HG02571 (cell line): Measurements from ENCODE around the gene DHX38.
"Not testable (repeated sequence)": the region's sequence is repeated elsewhere in the genome, so short reads cannot be mapped to it uniquely, and the experiment has no call there.

ENCODE experiments used
- ATAC-seq: cut with Tn5 transposase; IDR thresholded peaks from one replicate; pipeline ENCODE4 v1.9.1; 2021; ENCODE audit warnings: mild to moderate bottlenecking, moderate library complexity; ENCODE audit not compliant: unreplicated experiment

The DHX38 gene

DNA sequence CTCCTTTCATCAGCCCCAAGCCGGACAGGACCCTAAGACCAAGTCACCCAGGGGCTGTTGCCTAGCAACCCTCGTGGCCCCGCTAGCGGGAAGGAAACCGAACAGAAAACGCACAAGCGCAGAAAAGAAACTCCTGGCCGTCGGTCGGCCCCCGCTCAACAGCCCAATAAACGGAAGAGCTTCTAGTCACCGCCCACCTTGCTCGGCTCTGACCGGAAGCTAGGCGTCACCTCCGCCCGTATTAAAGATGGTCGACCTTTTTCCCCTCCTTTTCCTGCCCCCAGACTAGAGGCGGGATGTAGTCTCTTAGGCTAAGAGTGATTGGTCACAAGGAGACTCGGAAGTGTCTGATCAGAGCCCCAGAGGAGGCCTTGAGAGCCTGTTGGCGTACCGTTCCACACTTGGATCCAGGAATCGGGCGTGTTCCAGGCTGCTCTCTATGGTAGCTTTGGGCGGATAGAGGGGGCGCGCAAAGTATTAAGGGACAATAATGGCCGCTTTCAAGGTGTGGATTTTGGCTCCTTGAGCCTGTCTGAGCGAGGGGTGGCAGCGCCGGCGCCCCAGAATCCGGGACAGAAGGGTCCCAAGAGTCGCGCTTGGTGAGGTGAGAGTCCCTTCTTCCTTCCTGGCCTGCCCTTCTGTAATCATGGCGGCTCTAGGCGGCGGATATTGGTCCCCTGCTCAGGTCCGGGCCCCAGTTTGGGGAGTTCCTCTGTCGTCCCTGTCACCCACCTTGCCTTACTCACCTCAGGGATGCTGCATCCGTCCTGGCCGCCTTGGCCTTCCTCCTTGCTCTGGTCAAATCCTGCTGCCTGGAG lies at the start of gene DHX38, which contains the start of gene TXNL4B:
Gene DHX38 (plus strand): TSS at position 400 of the 818 bp plus-strand sequence. CDS start 2,311 bp downstream, outside the sequence.
Gene TXNL4B (minus strand): TSS at position 173 of the 818 bp plus-strand sequence. CDS start 2,871 bp downstream, outside the sequence.
- ATAC-seq = peak; percentile 97

DNA sequence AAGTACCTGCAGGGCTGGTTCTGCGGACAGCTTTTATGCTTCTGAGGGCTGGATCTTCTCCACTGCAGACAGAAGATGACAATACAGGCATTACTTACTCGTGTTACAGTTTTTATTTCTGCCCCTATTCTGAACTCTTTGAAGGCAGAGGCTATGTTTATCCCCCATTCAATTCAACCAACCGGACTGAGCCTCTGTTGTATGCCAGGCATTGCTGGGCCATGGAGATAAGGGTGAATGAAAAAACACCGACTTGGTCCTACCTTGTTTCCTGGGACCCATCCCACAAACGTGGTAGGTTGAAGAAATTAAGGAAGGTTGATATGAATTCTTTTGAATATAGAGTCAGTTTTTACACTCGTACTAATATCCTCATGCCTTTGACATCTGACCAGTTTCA lies 49.4 kb upstream of the DHX38 start:
- no peak for ATAC-seq

DNA sequence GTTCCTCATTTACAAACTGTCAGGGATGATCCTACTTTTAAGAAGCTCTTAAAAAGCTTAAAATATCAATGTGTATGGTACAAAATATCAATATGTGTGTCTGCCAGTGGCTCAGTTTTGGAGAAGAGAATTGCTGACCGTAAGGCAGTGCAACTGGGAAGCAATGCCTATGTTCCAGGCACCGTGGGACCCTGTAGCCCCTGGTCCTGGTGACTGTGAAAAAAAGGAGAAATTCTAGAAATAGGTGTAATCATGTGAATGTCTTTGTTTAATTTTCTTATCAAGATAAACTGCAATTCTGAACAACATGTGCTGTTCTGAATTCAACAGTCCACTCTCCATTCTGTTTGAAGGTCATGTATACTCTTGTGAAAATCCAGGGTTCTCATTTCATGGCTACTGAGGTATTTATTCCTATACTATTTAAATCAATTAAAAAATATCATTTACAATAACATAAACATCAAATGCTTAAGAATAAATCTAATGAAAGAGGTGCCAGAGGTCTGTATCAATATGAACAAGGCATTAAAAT lies 48.8 kb upstream of the DHX38 start:
- ATAC-seq = no peak

DNA sequence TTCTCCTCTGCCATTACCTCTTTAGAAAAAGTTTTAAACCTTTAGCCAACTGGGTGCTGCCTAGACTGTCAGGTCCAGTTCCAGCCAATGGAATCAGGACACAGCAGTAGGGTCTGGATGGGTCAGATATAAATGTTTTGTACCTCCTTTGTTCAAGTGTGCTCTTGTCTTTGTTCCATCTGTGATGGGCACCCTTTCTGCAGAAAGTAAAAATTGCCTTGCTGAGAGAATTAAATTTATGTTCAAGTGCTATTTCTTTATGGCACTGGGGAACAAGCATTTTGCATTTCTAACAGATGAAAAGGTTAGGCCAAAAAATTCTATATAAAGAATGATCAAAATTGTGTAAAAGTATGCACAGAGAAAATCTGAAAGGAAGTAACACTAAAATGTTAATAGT lies 44.5 kb upstream of the DHX38 start:
- ATAC-seq = no peak

DNA sequence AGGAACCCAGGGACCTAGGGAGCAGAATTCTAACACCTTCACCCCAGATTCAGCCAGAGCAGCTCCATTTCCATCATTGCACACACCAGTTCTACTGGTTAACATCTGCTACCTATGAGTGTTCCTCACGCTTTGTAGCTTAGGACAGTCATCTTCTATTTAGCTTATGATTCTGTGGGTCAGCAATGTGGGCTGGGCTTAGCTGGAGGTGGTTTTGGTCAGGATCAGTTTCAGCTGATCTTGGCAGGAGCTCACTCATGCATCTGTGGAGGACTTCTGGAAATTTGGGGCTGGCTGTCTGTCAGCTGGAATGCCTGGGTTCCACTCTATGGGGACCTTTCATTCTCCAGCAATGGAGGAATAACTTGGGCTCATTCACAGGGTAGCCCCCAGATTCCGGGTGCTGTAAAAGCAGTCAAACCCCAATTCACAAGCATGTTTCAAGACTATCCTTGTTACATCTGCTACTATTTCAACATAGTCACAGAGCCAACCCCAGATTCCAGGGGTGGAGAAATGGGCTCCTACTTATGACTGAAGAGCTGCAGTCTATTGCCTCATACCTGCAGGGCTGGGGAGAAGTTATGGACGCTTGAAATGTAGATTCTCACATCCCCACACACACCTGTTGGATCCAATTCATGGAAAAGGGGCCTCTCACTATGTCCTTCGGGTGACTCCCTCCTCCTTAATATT lies 42.7 kb upstream of the DHX38 start:
- ATAC-seq = no peak

DNA sequence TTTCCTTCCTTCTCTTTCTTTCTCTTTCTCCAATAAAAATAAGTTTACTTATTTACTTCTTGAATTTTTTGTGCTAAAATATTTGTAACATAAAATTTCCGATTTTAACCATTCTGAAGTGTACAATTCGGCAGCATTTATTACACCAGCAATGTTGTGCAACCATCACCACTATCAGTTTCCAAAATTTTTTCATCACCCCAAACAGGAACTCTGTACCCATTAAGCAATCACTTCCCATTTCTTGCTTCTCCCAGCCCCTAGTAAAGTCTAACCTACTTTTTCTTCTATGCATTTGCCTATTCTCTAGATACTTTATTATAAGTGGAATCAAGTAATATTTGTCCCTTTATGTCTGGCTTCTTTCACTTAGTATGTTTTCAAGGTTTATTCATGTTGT lies 41.8 kb upstream of the DHX38 start:
- ATAC-seq = no peak

DNA sequence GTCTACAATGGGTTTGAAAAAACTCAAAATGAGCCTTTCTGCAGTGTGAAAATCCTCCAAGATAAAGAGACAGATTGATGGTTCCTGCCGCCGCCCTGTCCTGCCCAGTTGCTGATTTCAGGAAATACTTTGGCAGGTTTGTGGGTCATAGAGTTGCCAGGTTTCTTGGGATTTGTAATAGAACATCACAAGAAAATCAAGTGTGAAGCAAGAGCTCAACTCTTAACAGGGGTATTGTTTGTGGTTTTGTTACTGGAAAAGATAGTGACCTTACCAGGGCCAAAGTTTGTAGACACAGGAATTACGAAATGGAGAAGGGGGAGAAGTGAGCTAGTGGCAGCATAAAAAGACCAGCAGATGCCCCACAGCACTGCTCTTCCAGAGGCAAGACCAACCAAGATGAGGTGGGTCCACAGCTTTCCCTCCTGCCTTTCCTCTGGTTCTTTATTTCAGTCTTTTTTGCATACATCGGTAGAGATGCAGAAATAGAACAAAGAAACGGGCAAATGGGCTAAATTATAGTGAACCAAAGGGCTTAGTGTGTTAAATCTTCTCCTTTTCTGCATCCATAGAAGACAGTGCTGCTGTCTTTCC lies 39.3 kb upstream of the DHX38 start, which contains the start of gene HP:
Gene HP (plus strand): TSS at position 252 of the 594 bp plus-strand sequence. CDS start 148 bp downstream, at position 400.
- not testable (repeated sequence) for ATAC-seq

DNA sequence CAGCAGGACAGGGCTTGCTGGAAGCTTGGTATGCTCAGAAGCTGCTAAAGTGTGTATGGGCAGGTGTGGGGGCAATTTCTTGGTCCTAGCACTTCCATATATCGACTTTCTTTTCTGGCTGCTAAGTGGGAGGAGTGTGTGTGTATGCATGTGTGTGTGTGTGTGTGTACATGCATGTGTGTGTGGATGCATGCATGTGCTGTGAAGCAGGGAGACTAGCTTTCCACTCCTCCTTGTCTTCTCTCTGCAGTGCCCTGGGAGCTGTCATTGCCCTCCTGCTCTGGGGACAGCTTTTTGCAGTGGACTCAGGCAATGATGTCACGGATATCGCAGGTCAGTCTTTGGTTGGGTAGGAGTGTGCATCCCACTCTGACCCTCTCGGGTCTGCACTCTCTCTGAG lies 37.7 kb upstream of the DHX38 start:
- ATAC-seq = no peak

DNA sequence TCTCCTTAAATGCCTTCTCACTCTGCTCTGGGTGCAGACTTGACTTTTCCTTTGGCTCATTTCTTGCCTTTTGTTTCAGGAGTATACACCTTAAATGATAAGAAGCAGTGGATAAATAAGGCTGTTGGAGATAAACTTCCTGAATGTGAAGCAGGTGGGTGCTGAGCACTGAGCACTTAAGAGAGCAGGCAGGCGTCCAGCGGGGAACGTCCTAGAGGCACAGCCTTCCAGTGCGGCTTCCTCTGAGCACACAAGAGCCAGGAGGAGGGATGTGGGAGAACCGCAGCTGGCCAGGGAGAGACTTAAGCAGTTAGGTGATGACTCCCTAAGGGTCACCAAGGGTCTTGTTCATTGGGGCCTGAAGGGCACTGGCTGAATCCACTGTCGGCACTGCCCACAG lies 36.3 kb upstream of the DHX38 start:
- ATAC-seq = not testable (repeated sequence)

DNA sequence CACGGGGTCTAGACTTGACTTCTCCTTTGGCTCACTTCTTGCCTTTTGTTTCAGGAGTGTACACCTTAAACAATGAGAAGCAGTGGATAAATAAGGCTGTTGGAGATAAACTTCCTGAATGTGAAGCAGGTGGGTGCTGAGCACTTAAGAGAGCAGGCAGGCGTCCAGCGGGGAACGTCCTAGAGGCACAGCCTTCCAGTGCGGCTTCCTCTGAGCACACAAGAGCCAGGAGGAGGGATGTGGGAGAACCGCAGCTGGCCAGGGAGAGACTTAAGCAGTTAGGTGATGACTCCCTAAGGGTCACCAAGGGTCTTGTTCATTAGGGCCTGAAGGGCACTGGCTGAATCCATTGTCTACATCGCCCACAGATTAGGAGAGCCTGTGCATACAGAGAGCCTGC lies 34.6 kb upstream of the DHX38 start:
- not testable (repeated sequence) for ATAC-seq

DNA sequence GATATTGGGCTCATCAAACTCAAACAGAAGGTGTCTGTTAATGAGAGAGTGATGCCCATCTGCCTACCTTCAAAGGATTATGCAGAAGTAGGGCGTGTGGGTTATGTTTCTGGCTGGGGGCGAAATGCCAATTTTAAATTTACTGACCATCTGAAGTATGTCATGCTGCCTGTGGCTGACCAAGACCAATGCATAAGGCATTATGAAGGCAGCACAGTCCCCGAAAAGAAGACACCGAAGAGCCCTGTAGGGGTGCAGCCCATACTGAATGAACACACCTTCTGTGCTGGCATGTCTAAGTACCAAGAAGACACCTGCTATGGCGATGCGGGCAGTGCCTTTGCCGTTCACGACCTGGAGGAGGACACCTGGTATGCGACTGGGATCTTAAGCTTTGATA lies 33.2 kb upstream of the DHX38 start:
- no peak for ATAC-seq

DNA sequence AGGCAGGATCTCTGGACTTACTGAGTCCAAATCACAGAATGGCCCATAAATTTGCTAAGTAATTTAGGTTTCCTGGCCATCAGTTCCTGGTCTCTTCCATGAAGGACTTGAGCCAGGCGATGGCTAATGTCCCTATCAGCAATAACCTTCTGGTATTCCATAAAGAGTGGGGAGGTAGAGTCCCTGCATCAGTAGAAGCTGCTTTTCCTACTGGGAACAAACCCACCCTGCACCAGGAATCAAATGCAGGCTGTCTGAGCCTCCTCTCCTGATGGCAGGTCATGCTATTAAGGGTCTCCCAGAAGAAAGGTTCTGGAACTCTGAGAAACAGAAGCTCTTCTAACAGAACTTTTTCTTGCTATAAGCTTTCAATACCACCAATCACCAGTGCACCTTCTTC lies 32.1 kb upstream of the DHX38 start:
- ATAC-seq = no peak

DNA sequence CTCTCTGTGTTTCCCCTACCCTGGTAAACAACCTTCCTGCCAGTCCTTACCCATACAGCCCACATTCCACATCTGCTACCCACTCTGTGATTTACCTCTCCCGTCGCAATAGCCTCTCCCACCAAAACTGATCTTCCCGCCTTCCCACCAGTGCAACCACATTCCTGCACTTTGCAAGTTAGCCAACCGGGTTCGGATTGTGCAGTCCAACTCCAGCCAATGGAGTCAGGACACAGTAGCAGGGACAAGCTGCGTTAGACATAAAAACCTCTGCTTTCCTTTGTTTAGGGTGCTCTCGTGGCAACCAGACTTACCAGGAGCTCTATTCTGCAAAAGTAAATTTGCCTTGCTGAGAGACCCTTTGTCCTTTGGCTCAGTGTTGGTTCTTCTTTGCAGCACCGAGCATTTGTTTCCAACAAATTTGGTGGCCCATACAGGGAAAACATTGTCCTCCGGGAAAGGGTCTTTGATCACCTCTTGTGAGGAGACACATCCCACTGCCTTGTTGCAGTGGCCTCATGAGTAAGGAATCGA lies 29.2 kb upstream of the DHX38 start:
- no peak for ATAC-seq

DNA sequence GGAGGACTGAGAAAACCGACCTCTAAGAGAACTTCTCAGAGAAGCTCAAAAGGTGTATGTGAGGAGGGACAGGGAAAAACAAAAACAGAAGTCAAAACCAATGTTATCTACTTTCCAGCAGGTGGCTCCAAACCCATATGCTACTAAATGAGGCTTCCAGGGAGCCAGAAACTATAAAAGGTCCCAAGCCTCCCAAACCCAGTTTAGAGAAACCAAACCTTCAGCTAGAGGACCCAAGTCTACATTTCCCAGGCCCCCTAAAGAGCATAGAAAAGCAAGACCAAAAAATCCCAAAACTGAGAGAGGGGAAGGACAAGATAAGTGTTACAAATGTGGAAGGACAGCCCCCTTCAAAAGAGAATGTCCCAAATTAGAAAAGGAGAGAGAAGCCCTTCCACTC lies 26.9 kb upstream of the DHX38 start:
- ATAC-seq = no peak

DNA sequence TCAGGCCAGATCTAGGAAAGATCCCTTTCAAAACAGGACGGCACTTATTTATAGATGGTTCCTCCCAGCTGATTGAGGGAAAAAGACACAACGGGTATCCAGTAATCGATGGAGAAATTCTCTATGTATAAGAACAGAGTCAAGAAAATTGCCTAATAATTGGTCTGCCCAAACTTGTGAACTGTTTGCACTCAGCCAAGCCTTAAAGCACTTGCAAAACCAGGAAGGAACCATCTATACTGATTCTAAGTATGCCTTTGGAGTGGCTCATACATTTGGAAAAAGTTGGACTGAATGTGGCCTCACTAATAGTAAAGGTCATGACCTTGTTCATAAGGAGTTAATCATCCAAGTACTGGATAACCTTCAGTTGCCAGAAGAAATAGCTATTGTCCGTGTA lies 24.7 kb upstream of the DHX38 start:
- no peak for ATAC-seq

DNA sequence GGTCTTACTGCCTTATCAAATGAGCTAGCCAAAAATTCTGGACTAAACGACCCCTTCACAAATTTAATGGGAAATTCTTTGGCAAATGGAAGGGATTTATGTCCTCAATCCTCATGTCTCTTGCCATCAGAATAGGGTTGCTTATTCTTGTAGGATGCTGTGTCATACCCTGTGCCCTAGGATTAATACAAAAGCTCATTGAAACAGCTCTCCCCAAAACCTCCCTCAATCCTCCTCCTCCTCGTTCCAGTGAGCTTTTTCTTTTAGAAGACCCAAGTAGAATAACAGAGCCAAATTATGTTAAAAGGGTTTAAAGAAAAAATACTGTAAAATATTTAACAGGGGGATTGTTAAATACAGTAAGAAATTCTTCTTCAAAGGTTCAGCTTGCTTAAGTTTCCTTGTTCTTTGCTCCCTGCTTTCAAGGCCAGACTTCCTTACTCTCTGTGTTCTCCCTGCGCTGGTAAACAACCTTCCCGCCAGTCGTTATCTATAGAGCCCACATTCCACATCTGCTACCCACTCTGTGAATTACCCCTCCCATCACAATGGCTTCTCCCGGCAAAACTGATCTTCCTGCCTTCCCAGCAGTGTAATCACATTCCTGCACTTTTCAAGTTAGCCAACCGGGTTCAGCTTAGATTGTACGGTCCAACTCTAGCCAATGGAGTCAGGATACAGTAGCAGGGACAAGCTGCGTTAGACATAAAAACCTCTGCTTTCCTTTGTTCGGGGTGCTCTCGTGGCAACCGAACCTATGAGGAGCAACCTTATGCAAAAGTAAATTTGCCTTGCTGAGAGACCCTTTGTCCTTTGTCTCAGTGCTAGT lies 20.9 kb upstream of the DHX38 start:
- no peak for ATAC-seq

DNA sequence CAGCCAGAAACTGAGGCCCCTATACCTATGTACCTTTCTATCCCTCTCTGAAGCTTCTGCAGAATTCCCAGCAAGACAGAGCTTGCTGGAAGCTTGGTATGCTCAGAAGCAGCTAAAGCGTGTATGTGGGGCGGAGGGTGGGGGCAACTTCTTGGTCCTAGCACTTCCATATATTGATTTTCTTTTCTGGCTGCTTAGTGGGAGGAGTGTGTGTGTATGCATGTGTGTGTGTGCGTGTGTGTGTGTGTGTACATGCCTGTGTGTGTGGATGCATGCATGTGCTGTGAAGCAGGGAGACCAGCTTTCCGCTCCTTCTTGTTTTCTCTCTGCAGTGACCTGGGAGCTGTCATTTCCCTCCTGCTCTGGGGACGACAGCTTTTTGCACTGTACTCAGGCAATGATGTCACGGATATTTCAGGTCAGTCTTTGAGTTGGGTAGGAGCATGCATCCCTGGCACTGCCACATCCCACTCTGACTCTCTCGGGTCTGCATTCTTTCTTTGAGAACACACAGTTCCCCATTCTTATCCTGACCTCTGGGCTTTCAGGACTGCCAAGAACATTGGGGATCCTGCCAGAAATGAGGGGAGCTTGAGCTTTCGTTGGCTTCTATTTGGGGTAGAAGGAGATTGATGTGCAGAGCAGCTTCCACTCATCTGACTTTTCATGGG lies 20.0 kb upstream of the DHX38 start:
- ATAC-seq = no peak

DNA sequence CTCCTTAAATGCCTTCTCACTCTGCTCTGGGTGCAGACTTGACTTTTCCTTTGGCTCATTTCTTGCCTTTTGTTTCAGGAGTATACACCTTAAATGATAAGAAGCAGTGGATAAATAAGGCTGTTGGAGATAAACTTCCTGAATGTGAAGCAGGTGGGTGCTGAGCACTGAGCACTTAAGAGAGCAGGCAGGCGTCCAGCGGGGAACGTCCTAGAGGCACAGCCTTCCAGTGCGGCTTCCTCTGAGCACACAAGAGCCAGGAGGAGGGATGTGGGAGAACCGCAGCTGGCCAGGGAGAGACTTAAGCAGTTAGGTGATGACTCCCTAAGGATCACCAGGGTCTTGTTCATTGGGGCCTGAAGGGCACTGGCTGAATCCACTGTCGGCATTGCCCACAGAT lies 18.6 kb upstream of the DHX38 start:
- ATAC-seq = not testable (repeated sequence)

DNA sequence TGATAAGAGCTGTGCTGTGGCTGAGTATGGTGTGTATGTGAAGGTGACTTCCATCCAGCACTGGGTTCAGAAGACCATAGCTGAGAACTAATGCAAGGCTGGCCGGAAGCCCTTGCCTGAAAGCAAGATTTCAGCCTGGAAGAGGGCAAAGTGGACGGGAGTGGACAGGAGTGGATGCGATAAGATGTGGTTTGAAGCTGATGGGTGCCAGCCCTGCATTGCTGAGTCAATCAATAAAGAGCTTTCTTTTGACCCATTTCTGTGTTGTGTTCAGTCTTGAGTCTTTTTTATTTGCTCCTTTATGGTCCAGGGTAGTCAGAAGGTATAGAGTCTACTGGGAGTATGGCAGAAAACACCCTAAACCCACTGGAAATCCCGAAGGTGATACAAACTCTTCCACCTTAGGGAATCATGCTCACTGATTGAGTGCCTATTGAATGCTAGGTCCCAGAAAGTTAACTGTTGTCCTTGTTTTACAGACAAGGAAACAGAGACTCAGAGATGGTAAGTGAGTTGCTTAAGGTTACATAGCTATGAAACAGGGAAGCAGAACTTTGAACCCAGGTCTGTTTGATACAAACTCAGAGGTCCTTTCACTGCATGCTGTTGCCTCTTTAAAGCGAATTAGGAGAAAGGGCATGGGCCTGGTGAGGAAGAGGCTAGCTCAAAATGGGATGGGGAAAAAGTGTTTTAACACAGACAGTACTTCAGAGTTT lies 16.5 kb upstream of the DHX38 start:
- ATAC-seq = not testable (repeated sequence)
